ENCODE data around the gene EPS8L1.
"Not testable (repeated sequence)": the region's sequence is repeated elsewhere in the genome, so short reads cannot be mapped to it uniquely, and the experiment has no call there.

EPS8L1 gene

GRCh38 chr19:55050749-55051532, 24.7 kb upstream of the EPS8L1 start:
- no peak for DNase-seq

- DNase-seq: no peak
Measured at GRCh38 chr19:55053735-55054134, 21.9 kb upstream of the EPS8L1 start.

GRCh38 chr19:55056827-55057226, 18.8 kb upstream of the EPS8L1 start:
- DNase-seq: no peak

GRCh38 chr19:55058781-55059610, 16.7 kb upstream of the EPS8L1 start:
- DNase-seq: no peak

GRCh38 chr19:55060287-55060686, 15.4 kb upstream of the EPS8L1 start:
- not testable (repeated sequence) for DNase-seq

GRCh38 chr19:55062735-55063491, 12.8 kb upstream of the EPS8L1 start, which contains the start of gene RDH13:
RDH13 (minus strand) TSS chr19:55063148; CDS start chr19:55063032, 116 bp downstream.
- peak; percentile 97 for DNase-seq

GRCh38 chr19:55063492-55063843, 12.2 kb upstream of the EPS8L1 start:
- DNase-seq: no peak

- DNase-seq: not testable (repeated sequence)
Measured at GRCh38 chr19:55065516-55065915, 10.2 kb upstream of the EPS8L1 start.

- no peak for DNase-seq
Measured at GRCh38 chr19:55066107-55066709, 9.5 kb upstream of the EPS8L1 start.

- DNase-seq: no peak
Measured at GRCh38 chr19:55067869-55068268, 7.8 kb upstream of the EPS8L1 start.

- DNase-seq: peak; percentile 82
Measured at GRCh38 chr19:55068950-55069864, 6.5 kb upstream of the EPS8L1 start.

- DNase-seq: no peak
Measured at GRCh38 chr19:55069865-55070197, 5.8 kb upstream of the EPS8L1 start.

GRCh38 chr19:55070466-55071128, 5.1 kb upstream of the EPS8L1 start:
- no peak for DNase-seq

GRCh38 chr19:55071129-55071502, 4.6 kb upstream of the EPS8L1 start:
- peak; percentile 86 for DNase-seq

- no peak for DNase-seq
Measured at GRCh38 chr19:55071913-55072312, 3.8 kb upstream of the EPS8L1 start.

GRCh38 chr19:55076321-55076720, 652 bp downstream of the EPS8L1 start:
- no peak for DNase-seq

GRCh38 chr19:55077106-55077505, 1.4 kb downstream of the EPS8L1 start:
- DNase-seq: no peak

- DNase-seq: no peak
Measured at GRCh38 chr19:55078996-55079395, 3.3 kb downstream of the EPS8L1 start.

GRCh38 chr19:55079400-55080038, 3.9 kb downstream of the EPS8L1 start:
- no peak for DNase-seq

GRCh38 chr19:55080121-55080967, 4.7 kb downstream of the EPS8L1 start:
- peak; percentile 87 for DNase-seq

Data from islet precursor cell (in vitro differentiated cells).